ENCODE results near the gene TMEM258.
A peak's percentile ranks its signal among the peaks of the same experiment; 100 is the strongest.

Gene TMEM258

DNA sequence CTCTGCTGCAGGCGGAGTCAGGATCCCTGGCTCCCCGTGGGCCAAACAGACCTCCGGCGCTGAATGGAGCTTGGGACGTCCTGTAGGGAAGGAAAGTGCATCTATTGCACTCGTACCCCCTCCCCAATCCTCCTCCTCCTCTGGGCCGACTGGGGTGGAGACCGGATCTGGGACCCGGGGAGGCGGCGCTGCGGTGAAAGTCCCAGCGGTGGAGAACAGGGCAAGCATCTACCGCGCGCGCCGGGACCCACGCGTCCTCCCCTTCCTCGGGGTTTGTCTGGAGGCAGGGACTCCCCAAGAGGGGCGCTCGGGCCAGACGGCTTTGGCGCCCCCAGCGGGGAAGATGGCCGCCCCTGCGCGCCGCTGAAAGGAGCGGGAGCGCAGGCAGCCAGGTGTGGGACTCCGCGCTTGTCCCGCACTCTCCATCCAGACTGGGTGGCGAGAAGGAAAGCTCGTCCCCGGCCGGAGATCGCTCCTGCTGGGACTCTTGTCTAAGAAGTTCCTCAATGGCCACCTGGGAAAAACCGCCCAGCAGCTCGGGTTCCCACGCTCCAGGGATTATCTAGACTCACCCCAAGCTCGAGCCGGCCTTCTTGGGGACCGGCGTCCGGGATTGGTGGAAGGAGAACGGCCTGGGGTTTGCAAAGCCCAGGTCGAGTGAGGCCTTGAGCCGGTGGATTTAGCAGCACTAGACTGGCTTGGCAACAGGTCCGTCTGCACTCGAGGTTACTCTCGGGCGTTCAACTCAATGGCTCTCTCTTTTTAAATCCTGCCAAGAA lies 36.4 kb upstream of the TMEM258 start:
- TF ChIP-seq TAF1 (IDR thresholded peaks at IDR 0.05; ENCODE audit: low read depth) = peak; percentile 57; the same call in 1 of the 2 replicates
- no peak for TF ChIP-seq ZBTB7A (IDR thresholded peaks at IDR 0.05; ENCODE audit: low read depth)
- TF ChIP-seq EP300 (IDR thresholded peaks at IDR 0.05; ENCODE audit: borderline replicate concordance) = no peak
- TF ChIP-seq YY1 (IDR thresholded peaks at IDR 0.05; ENCODE audit: low read depth) = peak; percentile 81
- TF ChIP-seq, protein P1, sequence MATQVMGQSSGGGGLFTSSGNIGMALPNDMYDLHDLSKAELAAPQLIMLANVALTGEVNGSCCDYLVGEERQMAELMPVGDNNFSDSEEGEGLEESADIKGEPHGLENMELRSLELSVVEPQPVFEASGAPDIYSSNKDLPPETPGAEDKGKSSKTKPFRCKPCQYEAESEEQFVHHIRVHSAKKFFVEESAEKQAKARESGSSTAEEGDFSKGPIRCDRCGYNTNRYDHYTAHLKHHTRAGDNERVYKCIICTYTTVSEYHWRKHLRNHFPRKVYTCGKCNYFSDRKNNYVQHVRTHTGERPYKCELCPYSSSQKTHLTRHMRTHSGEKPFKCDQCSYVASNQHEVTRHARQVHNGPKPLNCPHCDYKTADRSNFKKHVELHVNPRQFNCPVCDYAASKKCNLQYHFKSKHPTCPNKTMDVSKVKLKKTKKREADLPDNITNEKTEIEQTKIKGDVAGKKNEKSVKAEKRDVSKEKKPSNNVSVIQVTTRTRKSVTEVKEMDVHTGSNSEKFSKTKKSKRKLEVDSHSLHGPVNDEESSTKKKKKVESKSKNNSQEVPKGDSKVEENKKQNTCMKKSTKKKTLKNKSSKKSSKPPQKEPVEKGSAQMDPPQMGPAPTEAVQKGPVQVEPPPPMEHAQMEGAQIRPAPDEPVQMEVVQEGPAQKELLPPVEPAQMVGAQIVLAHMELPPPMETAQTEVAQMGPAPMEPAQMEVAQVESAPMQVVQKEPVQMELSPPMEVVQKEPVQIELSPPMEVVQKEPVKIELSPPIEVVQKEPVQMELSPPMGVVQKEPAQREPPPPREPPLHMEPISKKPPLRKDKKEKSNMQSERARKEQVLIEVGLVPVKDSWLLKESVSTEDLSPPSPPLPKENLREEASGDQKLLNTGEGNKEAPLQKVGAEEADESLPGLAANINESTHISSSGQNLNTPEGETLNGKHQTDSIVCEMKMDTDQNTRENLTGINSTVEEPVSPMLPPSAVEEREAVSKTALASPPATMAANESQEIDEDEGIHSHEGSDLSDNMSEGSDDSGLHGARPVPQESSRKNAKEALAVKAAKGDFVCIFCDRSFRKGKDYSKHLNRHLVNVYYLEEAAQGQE (IDR thresholded peaks at IDR 0.05; ENCODE audit: low read depth) = no peak
- TF ChIP-seq, protein P2, sequence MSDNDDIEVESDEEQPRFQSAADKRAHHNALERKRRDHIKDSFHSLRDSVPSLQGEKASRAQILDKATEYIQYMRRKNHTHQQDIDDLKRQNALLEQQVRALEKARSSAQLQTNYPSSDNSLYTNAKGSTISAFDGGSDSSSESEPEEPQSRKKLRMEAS (IDR thresholded peaks at IDR 0.05) = peak; percentile 12; the same call in 1 of the 2 replicates

DNA sequence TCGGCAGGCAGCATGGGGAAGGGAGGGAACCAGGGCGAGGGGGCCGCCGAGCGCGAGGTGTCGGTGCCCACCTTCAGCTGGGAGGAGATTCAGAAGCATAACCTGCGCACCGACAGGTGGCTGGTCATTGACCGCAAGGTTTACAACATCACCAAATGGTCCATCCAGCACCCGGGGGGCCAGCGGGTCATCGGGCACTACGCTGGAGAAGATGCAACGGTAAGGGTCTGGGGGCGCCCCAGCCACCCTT lies 35.9 kb upstream of the TMEM258 start:
- no peak for TF ChIP-seq TAF1 (IDR thresholded peaks at IDR 0.05; ENCODE audit: low read depth)
- TF ChIP-seq ZBTB7A (IDR thresholded peaks at IDR 0.05; ENCODE audit: low read depth) = peak; percentile 18; the same call in 1 of the 2 replicates

DNA sequence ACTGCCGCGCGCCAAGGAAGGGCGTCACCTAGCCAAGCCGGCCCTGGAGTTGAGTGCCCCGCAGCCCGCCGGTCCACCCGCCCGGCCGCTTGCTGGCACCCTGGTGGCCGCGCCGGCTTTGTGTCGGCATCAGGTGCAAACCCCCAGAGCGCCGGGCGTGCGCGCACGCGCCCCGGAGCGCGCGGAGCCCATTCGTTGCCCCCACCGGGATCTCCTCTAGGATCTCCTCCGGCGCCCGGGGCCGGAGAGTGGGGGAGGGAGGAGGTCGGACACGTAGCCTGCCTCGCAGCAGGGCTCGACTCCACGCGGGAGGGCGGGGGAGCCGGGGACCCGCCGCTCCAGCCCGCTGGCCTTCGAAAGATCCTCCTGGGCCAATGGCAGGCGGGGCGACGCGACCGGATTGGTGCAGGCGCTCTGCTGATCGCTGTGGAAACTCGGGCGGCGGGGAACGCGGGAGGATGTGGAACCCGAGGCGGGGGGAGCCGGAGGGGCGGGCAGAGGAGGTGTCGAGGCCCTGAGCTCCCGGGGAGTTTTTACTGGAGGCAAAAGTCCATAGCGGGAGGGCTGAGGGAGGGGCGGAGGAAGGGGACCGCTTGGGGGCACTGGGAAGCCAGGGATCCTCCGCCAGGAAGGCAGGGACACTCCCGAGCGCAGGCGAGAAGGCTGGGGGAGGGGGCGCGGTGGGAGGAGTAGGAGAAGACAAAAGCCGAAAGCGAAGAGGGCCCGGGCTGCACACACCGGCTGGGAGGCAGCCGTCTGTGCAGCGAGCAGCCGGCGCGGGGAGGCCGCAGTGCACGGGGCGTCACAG lies 35.4 kb upstream of the TMEM258 start, which contains the start of gene FADS2:
Gene FADS2 (plus strand): TSS at position 730 of the 808 bp plus-strand sequence. CDS start 91 bp downstream, outside the sequence.
- TF ChIP-seq EGR1 (IDR thresholded peaks at IDR 0.05) (peak; percentile 8; the same call in 1 of the 2 replicates), CEBPB (IDR thresholded peaks at IDR 0.05) (peak; percentile 10; the same call in 1 of the 2 replicates), ZBTB7A (IDR thresholded peaks at IDR 0.05; ENCODE audit: low read depth) (peak; percentile 63; the same call in 1 of the 2 replicates), YY1 (IDR thresholded peaks at IDR 0.05; ENCODE audit: low read depth) (peak; percentile 42; the same call in 1 of the 2 replicates), TCF12 (IDR thresholded peaks at IDR 0.05; ENCODE audit: low read depth) (peak; percentile 74), NFIC (IDR thresholded peaks at IDR 0.05) (no peak), EP300 (IDR thresholded peaks at IDR 0.05; ENCODE audit: borderline replicate concordance) (no peak; the same call in 1 of the 2 replicates), RAD21 (IDR thresholded peaks at IDR 0.05; ENCODE audit: low read depth) (peak; percentile 2; the same call in 1 of the 2 replicates), TEAD4 (IDR thresholded peaks at IDR 0.05) (peak; percentile 26; the same call in 1 of the 2 replicates), FOXM1 (IDR thresholded peaks at IDR 0.05; ENCODE audit: borderline replicate concordance, low read depth) (peak; percentile 69), TAF1 (IDR thresholded peaks at IDR 0.05; ENCODE audit: low read depth) (0 out of 2 replicates have a peak, but pooled peaks have one; percentile 39), CREB1 (IDR thresholded peaks at IDR 0.05; ENCODE audit: low read depth) (0 out of 2 replicates have a peak, but pooled peaks have one; percentile 27)
- TF ChIP-seq, protein P3, sequence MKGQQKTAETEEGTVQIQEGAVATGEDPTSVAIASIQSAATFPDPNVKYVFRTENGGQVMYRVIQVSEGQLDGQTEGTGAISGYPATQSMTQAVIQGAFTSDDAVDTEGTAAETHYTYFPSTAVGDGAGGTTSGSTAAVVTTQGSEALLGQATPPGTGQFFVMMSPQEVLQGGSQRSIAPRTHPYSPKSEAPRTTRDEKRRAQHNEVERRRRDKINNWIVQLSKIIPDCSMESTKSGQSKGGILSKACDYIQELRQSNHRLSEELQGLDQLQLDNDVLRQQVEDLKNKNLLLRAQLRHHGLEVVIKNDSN (IDR thresholded peaks at IDR 0.05) = no peak
- TF ChIP-seq, protein P1 (IDR thresholded peaks at IDR 0.05; ENCODE audit: low read depth) = no peak
- TF ChIP-seq, protein P2 (IDR thresholded peaks at IDR 0.05) = peak; percentile 79

DNA sequence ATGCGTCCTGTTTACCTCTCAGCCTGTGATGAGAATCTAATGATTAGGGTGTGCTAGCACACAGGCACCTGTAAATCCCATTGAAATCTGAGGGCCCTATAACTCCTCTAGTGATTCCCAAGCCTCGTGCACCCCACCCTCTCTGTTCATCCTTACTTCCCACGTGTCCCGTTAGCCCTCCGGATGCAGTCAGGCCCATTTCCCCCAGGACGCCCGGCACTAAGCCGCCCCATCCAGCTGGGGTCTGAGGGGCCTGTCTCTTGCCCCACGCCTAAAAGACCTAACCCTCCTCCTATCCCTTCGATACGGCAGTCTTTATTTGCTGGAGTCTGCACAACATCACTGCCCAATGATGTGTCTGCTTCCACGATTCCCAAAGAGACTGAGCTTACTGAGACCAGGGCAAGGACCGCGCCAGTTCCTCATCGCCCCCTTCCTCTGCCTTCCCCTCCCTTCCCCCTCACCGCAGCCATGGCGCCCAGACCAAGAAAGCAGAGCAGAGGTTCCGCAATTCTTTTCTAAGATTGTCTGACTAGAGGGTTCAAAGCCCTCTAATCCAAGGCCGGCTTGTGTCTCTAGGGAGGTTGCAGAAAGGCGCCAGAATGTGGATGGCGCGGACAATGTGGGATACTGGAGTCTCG lies 34.7 kb upstream of the TMEM258 start:
- no peak for TF ChIP-seq EGR1 (IDR thresholded peaks at IDR 0.05)
- TF ChIP-seq EP300 (IDR thresholded peaks at IDR 0.05; ENCODE audit: borderline replicate concordance) = no peak
- no peak for TF ChIP-seq ZBTB7A (IDR thresholded peaks at IDR 0.05; ENCODE audit: low read depth)
- no peak for TF ChIP-seq TEAD4 (IDR thresholded peaks at IDR 0.05)
- TF ChIP-seq, protein P2 (IDR thresholded peaks at IDR 0.05) = no peak
- no peak for TF ChIP-seq NFIC (IDR thresholded peaks at IDR 0.05)
- TF ChIP-seq, protein P1 (IDR thresholded peaks at IDR 0.05; ENCODE audit: low read depth) = no peak
- TF ChIP-seq YY1 (IDR thresholded peaks at IDR 0.05; ENCODE audit: low read depth) = no peak
- no peak for TF ChIP-seq TCF12 (IDR thresholded peaks at IDR 0.05; ENCODE audit: low read depth)
- no peak for TF ChIP-seq FOXM1 (IDR thresholded peaks at IDR 0.05; ENCODE audit: borderline replicate concordance, low read depth)

Data from Ishikawa (cell line).